SU-DHL-6 (cell line): ENCODE data around the gene DMXL1.

Experiments used
- H2AFZ ChIP-seq: fragments of 200-600 bp; sonication (generic); 2 replicates; pipeline ENCODE4 v1.6.1; 2014; ENCODE audit warnings: low read depth, mild to moderate bottlenecking, moderate library complexity, mixed read lengths, antibody characterized with exemption, low read length; ENCODE audit not compliant: severe bottlenecking
- H3F3A ChIP-seq: fragments of 200-600 bp; shearing (Covaris generic); 2 replicates; pipeline ENCODE4 v1.6.0; 2016; ENCODE audit warnings: antibody characterized with exemption, mild to moderate bottlenecking; ENCODE audit not compliant: insufficient read depth
- H3K27ac ChIP-seq: fragments of 200-600 bp; sonication (generic); 2 replicates; pipeline ENCODE4 v1.5.1; 2016; ENCODE audit warnings: low read depth, mild to moderate bottlenecking, low read length, moderate library complexity, mixed read lengths
- H3K27me3 ChIP-seq: fragments of 200-600 bp; sonication (generic), shearing (Covaris generic); 2 replicates; pipeline ENCODE4 v1.6.0; 2014; ENCODE audit warnings: mild to moderate bottlenecking, low read length
- H3K36me3 ChIP-seq: fragments of 200-600 bp; sonication (generic); 2 replicates; pipeline ENCODE4 v1.6.1; 2014; ENCODE audit warnings: mild to moderate bottlenecking, low read length, mixed read lengths
- H3K4me2 ChIP-seq: fragments of 300-600, 200-600 bp; shearing (Covaris generic), sonication (generic); 2 replicates; pipeline ENCODE4 v1.6.0; 2014; ENCODE audit warnings: low read length, low read depth, mild to moderate bottlenecking; ENCODE audit not compliant: poor library complexity, severe bottlenecking
- H3K4me3 ChIP-seq: fragments of 200-600 bp; sonication (generic); 2 replicates; pipeline ENCODE4 v1.5.1; 2014; ENCODE audit warnings: antibody characterized with exemption, low read length, mild to moderate bottlenecking, mixed read lengths; ENCODE audit not compliant: insufficient read depth, poor library complexity, severe bottlenecking
- H3K79me2 ChIP-seq: fragments of 200-600 bp; sonication (generic); 2 replicates; pipeline ENCODE4 v1.6.1; 2014; ENCODE audit warnings: mild to moderate bottlenecking, low read length, moderate library complexity; ENCODE audit not compliant: insufficient read depth
- H3K9ac ChIP-seq: fragments of 200-600 bp; sonication (generic); 2 replicates; pipeline ENCODE4 v1.7.0; 2014; ENCODE audit warnings: mild to moderate bottlenecking, low read length
- H3K9me2 ChIP-seq: fragments of 200-600 bp; sonication (generic); replicated peaks from 2 replicates; pipeline ENCODE4 v1.6.1; 2014; ENCODE audit warnings: low read length; ENCODE audit not compliant: insufficient read depth
- H3K9me3 ChIP-seq: fragments of 200-600 bp; sonication (generic); 2 replicates; pipeline ENCODE4 v1.6.1; 2014; ENCODE audit warnings: low read length, mixed read lengths; ENCODE audit not compliant: insufficient read depth
- H4K20me1 ChIP-seq: fragments of 200-600 bp; sonication (generic); 2 replicates; pipeline ENCODE4 v1.6.1; 2014; ENCODE audit warnings: low read depth, mild to moderate bottlenecking, antibody characterized with exemption, low read length, moderate library complexity, mixed read lengths
- EZH2phosphoT487 ChIP-seq: fragments of 200-600 bp; sonication (generic), shearing (Covaris generic); conservative IDR thresholded peaks from 2 replicates; pipeline ENCODE4 v1.6.1; 2018; ENCODE audit warnings: mild to moderate bottlenecking, antibody characterized with exemption, low read length, moderate library complexity, mixed read lengths
- TF ChIP-seq, protein P1 (sequence below): fragments of 200-600 bp; sonication (generic); IDR thresholded peaks from one replicate; pipeline ENCODE4 v1.5.1; 2017; ENCODE audit warnings: antibody characterized with exemption, mild to moderate bottlenecking, low read length, moderate library complexity; ENCODE audit not compliant: insufficient read depth, poor library complexity, severe bottlenecking

DMXL1 gene

DNA sequence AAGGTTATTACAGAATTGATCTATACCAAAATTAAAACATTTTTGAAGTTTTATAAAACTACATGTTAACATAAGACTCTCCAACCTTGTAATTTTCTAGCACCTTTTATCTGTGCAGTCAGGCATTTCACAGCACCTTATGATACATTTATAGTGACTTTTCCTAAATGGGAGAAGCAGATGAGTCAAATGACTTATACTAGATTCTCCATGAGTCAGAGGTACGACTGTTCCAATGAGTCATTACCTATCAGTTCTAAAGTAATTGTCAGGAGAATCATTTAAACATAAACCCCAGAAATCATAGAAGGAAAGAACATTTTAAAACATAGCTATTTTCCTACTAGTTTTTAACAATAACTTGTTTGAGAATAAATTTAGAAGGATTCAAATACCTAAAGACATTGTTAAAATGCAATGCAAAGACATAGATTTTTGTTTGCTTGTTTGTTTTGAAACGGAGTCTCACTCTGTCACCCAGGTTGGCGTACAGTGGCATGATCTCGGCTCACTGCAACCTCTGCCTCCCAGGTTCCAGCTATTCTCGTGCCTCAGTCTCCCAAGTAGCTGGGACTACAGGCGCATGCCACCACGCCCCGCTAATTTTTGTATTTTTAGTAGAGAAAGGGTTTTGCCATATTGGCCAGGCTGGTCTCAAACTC lies 34.7 kb upstream of the DMXL1 start:
- H2AFZ ChIP-seq: no peak overlapping the region
- H3K27ac ChIP-seq: no peak overlapping the region
- H3F3A ChIP-seq: peaks cover 30% of the 10 kb centered on the region
- H3K9me3 ChIP-seq: no peaks in the 10 kb centered on the region
- H3K4me2 ChIP-seq: no peak overlapping the region
- H3K9me2 ChIP-seq: no peaks in the 10 kb centered on the region
- H3K4me3 ChIP-seq: no peak overlapping the region
- no peaks in the 10 kb centered on the region for H3K27me3 ChIP-seq
- H4K20me1 ChIP-seq: no peaks in the 10 kb centered on the region
- no peak overlapping the region for H3K9ac ChIP-seq
- TF ChIP-seq, protein P1, sequence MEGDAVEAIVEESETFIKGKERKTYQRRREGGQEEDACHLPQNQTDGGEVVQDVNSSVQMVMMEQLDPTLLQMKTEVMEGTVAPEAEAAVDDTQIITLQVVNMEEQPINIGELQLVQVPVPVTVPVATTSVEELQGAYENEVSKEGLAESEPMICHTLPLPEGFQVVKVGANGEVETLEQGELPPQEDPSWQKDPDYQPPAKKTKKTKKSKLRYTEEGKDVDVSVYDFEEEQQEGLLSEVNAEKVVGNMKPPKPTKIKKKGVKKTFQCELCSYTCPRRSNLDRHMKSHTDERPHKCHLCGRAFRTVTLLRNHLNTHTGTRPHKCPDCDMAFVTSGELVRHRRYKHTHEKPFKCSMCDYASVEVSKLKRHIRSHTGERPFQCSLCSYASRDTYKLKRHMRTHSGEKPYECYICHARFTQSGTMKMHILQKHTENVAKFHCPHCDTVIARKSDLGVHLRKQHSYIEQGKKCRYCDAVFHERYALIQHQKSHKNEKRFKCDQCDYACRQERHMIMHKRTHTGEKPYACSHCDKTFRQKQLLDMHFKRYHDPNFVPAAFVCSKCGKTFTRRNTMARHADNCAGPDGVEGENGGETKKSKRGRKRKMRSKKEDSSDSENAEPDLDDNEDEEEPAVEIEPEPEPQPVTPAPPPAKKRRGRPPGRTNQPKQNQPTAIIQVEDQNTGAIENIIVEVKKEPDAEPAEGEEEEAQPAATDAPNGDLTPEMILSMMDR: no peak
- TF ChIP-seq EZH2phosphoT487: no peak
- H3K36me3 ChIP-seq: no peaks in the 10 kb centered on the region
- H3K79me2 ChIP-seq: no peaks in the 10 kb centered on the region

DNA sequence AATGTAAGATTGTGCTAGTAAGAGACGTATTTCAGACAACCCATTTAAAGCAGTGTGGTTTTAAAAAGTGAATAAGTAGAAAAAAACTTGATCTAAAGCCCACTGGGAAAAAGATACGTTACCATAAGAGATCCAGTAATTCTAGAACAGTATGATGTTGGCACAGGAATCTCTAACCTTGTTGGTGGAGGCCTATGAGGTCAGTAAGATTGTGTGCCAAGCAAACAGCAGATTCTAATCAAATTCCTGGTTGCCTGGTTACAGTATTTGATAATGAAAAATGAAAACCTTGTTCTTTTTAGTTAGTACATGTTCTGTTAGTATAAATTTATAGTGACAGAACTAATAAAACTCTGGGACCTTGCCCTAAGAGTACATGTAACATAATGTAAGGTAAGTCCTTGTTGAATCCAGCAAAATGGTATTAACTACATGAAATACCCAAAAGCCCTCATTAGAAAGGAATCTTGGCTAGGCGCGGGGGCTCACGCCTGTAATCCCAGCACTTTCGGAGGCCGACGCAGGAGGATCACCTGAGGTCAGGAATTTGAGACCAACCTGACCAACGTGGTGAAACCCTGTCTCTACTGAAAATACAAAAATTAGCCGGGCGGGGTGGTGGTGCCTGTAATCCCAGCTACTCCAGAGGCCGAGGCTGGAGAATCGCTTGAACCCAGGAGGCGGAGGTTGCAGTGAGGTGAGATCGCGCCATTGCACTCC lies 33.2 kb upstream of the DMXL1 start:
- no peaks in the 10 kb centered on the region for H4K20me1 ChIP-seq
- no peaks in the 10 kb centered on the region for H3K36me3 ChIP-seq
- H3K27ac ChIP-seq: no peak overlapping the region
- no peak for TF ChIP-seq EZH2phosphoT487
- TF ChIP-seq, protein P1: no peak
- H3K4me3 ChIP-seq: no peak overlapping the region
- no peak overlapping the region for H3K9ac ChIP-seq
- H3K9me3 ChIP-seq: no peaks in the 10 kb centered on the region
- H3F3A ChIP-seq: peaks cover 16% of the 10 kb centered on the region
- no peak overlapping the region for H3K4me2 ChIP-seq
- no peaks in the 10 kb centered on the region for H3K27me3 ChIP-seq
- no peak overlapping the region for H2AFZ ChIP-seq
- no peaks in the 10 kb centered on the region for H3K9me2 ChIP-seq
- H3K79me2 ChIP-seq: no peaks in the 10 kb centered on the region

DNA sequence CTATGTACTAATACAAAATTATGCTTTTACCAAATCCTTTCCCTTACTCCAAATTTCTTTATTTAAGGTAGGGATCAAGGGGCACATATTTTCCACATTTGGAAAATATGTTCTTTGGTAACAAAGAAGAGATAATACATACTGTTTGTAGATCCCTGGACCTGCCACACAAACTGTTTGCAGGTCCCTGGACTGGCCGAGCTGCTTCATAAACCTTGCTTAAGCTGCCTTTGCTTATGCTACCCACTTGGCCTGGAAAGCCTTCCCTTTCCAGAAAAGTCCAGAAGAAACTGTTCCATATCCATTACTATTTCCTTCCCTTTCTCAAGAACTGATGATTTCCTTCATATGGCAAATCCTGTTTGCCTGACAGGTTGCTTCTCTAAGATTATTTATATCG lies 22.6 kb upstream of the DMXL1 start:
- no peak overlapping the region for H3K9ac ChIP-seq
- H3K27ac ChIP-seq: no peak overlapping the region
- TF ChIP-seq, protein P1: no peak
- TF ChIP-seq EZH2phosphoT487: no peak
- no peaks in the 10 kb centered on the region for H4K20me1 ChIP-seq
- no peaks in the 10 kb centered on the region for H3K36me3 ChIP-seq
- no peaks in the 10 kb centered on the region for H3K9me3 ChIP-seq
- no peaks in the 10 kb centered on the region for H3F3A ChIP-seq
- no peaks in the 10 kb centered on the region for H3K27me3 ChIP-seq
- no peak overlapping the region for H2AFZ ChIP-seq
- H3K79me2 ChIP-seq: no peaks in the 10 kb centered on the region
- H3K9me2 ChIP-seq: no peaks in the 10 kb centered on the region
- H3K4me3 ChIP-seq: no peak overlapping the region
- no peak overlapping the region for H3K4me2 ChIP-seq
